Measurements from ENCODE around the gene HMGA1.
A peak's percentile ranks its signal among the peaks of the same experiment; 100 is the strongest.

HMGA1 gene

DNA sequence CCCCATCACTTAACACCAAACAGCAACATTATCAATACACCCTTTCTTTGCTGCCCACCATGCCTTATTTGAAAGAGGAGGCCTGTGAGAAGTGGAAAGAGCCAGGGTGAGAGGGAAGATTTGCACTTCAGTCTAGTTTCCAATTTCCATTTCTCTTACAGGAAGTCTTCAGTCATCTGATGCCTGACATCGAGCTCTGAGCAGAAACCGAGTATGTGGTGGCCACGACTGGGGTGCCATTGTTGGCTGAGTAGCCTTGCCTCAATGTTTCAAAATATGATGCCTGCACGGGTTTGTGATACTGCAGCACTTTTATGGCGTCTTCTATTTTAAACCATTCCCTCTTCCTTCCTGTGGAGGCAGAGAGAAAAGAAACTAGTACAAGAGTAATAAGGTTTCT, 51.9 kb downstream of the HMGA1 start:
- TF ChIP-seq, protein P1, sequence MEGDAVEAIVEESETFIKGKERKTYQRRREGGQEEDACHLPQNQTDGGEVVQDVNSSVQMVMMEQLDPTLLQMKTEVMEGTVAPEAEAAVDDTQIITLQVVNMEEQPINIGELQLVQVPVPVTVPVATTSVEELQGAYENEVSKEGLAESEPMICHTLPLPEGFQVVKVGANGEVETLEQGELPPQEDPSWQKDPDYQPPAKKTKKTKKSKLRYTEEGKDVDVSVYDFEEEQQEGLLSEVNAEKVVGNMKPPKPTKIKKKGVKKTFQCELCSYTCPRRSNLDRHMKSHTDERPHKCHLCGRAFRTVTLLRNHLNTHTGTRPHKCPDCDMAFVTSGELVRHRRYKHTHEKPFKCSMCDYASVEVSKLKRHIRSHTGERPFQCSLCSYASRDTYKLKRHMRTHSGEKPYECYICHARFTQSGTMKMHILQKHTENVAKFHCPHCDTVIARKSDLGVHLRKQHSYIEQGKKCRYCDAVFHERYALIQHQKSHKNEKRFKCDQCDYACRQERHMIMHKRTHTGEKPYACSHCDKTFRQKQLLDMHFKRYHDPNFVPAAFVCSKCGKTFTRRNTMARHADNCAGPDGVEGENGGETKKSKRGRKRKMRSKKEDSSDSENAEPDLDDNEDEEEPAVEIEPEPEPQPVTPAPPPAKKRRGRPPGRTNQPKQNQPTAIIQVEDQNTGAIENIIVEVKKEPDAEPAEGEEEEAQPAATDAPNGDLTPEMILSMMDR (IDR thresholded peaks at IDR 0.05), result no peak
- H3K4me1 Mint-ChIP-seq, result peaks cover 31% of the 10 kb centered on the region
- H3K27me3 Mint-ChIP-seq (ENCODE audit: low read depth, poor library complexity), result peaks cover 3% of the 10 kb centered on the region
- peaks cover 75% of the 10 kb centered on the region for H3K36me3 Mint-ChIP-seq (ENCODE audit: low read depth)
- DNase-seq, result no peak
- no peak overlapping the region for H3K4me3 Mint-ChIP-seq
- H3K9me3 Mint-ChIP-seq, result peaks cover 10% of the 10 kb centered on the region
- peak overlapping the region; percentile 82 for H3K27ac Mint-ChIP-seq

DNA sequence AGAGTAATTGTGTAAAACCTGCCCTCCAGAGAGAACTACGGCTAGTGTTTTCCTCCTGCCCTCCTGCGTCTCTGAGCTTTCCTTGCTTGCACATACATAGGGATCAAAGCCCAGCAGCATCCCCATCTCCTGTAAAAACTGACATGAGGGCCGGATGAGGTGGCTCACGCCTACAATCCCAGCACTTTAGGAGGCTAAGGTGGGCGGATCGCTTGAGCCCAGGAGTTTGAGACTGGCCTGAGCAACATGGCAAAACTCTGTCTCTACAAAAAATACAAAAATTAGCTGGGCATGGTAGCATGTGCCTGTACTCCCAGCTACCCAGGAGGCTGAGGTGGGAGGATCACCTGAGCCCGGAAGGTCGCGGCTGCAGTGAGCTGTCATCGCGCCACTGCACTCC, 52.5 kb downstream of the HMGA1 start:
- TF ChIP-seq, protein P1 (IDR thresholded peaks at IDR 0.05), result no peak
- Mint-ChIP-seq H3K36me3 (ENCODE audit: low read depth) (peaks cover 74% of the 10 kb centered on the region), H3K27ac (peak overlapping the region; percentile 48), H3K9me3 (peaks cover 10% of the 10 kb centered on the region), H3K4me3 (no peak overlapping the region), H3K4me1 (peaks cover 31% of the 10 kb centered on the region), H3K27me3 (ENCODE audit: low read depth, poor library complexity) (peaks cover 3% of the 10 kb centered on the region)
- DNase-seq, result no peak

DNA sequence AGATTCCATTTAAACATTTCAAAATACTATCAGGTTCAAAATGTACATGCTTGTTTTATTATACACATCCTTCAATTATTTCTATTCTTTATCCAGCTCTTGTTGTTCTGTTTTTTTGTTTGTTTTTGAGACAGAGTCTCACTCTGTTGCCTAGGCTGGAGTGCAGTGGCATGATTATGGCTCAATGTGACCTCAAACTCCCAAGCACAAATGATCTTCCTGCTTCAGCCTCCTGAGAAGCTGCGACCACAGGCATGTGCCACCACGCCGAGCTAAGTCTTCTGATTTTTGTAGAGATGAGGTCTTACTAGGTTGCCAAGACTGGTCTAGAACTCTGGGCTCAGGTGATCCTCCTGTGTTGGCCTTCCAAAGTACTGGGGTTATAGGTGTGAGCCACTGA, 56.3 kb downstream of the HMGA1 start:
- DNase-seq, result no peak
- Mint-ChIP-seq H3K36me3 (ENCODE audit: low read depth) (peaks cover 49% of the 10 kb centered on the region), H3K27ac (no peak overlapping the region), H3K9me3 (no peaks in the 10 kb centered on the region), H3K4me3 (no peak overlapping the region), H3K27me3 (ENCODE audit: low read depth, poor library complexity) (no peaks in the 10 kb centered on the region), H3K4me1 (peaks cover 17% of the 10 kb centered on the region)
- TF ChIP-seq, protein P1 (IDR thresholded peaks at IDR 0.05), result no peak

DNA sequence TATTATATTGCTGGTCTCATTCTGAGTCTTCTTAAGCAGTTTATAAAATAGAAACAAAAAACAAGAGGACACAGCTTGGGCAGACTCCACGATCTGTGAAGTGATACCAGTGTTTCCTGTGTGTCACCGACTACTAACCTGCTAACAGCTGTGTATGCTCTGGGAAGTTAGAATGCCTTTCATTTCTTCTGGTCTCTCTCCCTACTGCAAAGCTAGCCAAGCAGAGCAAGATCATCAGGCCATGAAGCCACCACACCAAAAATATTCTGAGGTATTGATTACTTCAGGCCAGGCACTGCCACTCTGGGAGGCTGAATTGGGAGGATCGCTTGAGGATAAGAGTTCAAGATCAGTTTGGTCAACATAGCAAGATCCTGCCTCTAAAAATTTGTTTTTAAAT, 59.0 kb downstream of the HMGA1 start:
- DNase-seq, result no peak
- Mint-ChIP-seq H3K36me3 (ENCODE audit: low read depth) (peaks cover 36% of the 10 kb centered on the region), H3K27ac (peak overlapping the region; percentile 79), H3K27me3 (ENCODE audit: low read depth, poor library complexity) (no peaks in the 10 kb centered on the region), H3K9me3 (no peaks in the 10 kb centered on the region), H3K4me1 (no peaks in the 10 kb centered on the region), H3K4me3 (no peak overlapping the region)
- TF ChIP-seq, protein P1 (IDR thresholded peaks at IDR 0.05), result no peak

Measured in nephron progenitor cell (in vitro differentiated cells).